GM19240 (cell line): Measurements from ENCODE around the gene ATP2B3.

Experiments
- DNase-seq: peaks from one replicate; pipeline ENCODE4 v3.0.0; 2011; ENCODE audit warnings: low spot score; ENCODE audit not compliant: insufficient read length

The ATP2B3 gene

DNA sequence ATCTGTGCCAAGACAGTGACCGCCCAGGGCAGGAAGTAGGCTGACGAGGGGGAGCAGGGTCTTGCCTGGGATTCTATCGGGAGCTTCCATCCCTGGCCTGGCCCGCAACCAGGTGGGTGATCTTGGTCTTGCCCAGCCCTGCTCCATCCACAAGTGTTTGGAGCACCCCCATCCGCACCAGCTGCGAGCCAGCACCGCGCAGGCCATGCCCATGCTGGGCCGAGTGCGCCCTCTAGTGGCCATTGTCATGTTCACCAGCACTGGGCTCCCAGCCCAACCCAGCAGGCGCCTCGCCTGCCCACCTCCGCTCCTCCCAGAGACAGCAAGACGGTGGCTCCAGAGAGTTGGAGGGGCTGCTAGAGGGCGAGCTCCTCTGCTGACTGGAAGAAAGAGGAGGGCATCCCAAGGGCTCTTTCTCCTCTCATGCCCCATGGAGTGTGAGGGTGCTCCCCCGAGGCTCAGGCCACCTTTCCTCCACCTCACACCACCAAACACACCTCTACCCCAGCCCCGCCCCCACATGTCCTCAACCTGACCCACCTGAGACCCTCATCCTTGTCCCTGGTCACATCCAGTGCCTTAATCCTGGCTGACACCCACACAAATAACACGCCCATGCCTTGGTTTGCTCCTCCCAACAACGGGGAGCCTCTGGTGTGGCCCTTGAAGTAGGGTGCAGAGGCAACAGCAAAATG, 9.8 kb upstream of the ATP2B3 start:
- DNase-seq: peak; percentile 96

GRCh38 chrX:153509592-153509991, 7.8 kb upstream of the ATP2B3 start:
- no peak for DNase-seq

GRCh38 chrX:153510383-153510782, 7.1 kb upstream of the ATP2B3 start:
- DNase-seq: no peak

- no peak for DNase-seq
Observed at GRCh38 chrX:153511784-153512500, 5.5 kb upstream of the ATP2B3 start.

- DNase-seq: no peak
Observed at GRCh38 chrX:153512501-153512893, 4.9 kb upstream of the ATP2B3 start.

GRCh38 chrX:153513265-153513664, 4.2 kb upstream of the ATP2B3 start:
- DNase-seq: no peak

- no peak for DNase-seq
Observed at GRCh38 chrX:153514259-153514658, 3.2 kb upstream of the ATP2B3 start.

DNA sequence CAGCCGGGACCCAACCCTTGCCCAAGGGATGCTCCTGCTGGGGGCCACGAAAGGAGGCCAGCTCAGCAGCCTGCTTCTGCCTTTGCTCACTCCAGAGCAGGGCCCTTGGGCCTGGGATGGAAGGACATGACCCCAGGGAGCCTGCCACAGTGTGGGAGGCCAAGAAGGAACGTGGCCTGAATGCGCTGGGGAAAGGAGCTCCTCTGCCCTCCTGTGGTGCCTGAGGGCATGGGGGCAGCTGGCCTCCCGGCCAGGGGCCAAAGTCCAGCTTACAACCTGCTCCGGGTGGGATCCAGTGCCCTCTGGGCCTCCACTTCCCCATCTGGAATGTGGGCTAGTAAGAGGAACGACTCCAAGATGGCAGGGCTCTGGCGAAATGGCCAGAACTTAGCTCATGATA, 2.0 kb upstream of the ATP2B3 start:
- DNase-seq: no peak

- no peak for DNase-seq
Observed at GRCh38 chrX:153516073-153516472, 1.4 kb upstream of the ATP2B3 start.

DNA sequence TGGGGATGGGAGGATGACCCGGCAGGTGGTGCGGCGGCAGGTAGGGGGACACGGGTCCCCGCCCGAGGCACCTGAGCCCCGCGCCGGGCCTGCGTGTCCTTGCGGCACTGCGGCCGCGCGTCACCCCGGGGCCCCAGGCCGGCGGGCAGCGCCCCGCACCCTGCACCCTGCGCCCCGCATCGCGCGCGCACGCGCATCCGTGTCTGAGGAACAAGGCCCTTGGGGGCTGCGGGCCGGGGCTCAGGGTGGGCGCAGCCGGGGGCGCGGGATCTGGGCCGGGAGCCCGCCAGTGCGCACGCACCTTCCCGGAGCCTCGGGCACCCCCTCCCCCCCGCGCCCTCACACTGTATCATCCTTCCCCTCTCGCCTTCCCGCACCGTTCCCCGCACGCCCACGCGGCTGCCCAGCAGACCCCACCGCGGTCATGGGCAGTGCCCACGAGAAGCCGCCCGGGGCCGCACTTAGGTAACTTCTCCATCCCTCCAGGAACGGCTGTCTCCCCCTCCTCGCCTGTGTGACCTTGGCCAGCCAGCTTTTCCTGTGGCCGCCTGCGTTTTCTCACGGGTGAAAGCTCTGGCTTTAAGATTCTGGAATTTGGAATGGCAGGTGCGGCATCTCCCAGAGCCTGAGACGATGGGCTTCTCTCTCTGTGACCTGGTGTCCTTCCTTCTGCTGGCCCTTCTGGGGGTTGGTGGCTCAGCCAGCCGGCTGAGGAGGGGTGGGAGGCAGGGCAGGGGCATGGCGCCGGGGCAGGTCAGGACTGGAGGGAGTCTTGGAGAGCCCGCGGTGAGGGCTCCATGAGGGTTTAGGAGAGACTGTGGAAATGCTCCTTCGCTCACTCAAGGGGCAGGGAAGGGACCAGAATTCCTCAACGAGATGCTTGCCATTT, 748 bp downstream of the ATP2B3 start:
- no peak for DNase-seq

DNA sequence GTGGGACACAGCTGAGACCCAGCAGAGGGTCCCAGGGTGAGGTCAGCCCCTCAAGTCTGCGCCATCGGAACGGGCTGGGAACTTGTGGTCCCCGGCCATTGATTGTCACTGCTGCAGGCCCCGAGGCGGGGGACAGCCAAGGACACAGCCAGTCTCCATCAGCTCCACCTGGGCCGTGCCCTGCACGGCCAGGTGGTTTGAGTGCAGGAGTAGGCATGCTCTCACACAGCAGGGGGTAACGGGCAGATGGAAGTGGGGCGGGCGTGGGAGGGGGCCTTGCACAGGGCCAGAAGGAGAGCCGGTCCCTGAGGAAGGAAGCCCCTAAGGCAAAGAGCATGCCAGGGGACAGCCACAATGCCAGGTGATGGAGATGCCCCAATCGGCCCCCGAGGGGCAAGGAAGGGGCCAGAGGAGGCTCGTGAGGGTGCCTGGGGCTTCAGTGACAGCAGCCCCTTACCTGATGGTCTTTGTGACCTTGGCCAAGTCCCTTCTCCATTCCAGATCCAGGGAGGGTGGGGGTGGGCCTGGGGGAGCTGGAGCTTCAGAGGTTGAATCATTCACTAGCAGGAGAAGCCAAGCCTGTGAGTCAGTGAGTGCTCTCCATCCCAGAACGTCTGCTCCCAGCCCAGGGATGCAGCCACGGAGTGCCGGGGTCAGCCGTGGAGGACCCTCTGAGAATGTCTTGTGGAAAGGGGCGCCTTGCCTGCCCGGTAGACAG, 2.3 kb downstream of the ATP2B3 start:
- DNase-seq: no peak

DNA sequence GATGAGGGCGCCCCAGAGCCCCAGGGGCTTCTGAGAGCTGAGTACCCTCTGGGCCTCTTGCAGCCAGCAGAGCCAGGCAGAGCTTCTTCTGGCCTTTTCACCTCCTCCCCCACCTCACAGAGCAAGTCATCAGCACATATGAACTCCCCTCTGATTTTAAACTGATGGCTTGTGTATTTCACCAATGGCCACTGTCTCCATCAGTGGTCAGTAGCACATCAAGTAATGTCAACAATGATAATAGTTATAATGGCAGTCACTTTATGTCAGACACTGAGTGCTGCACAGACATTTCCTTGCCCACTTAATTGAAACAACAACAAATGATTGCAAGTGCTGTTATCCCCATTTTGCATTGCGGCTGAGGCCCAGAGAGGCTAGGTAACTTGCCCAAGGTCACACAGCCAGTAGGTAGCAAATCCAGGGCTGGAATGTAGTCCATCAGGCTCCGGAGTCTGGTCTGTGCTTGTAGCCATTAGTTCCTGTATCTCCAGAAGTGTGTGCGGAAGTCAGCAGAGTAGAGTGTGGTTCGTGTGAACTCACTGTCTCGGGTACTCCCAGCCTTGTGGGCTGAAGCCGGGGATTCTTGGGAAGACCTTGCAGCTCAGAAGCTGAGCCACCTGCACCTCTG, 3.0 kb downstream of the ATP2B3 start:
- DNase-seq: no peak

DNA sequence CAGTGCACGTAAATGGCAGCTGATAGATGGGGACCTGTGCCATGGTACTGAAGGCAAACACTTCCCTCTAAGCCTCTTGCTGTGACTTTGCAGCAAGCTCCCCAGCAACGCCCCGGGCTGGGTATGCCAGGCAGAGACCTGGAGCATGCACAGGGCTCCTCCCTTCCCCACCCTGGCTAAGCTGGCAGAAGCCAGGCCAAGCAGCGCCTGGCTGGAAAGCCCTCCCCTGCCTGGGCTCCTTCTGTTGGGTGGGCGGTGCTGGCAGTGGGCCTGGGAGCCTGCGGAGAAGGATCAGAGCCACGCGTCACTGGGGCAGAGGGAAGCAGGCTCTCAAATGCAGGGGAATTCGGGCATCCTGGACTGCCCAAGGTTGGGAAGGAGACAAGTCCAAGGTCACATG, 3.6 kb downstream of the ATP2B3 start:
- DNase-seq: no peak

DNA sequence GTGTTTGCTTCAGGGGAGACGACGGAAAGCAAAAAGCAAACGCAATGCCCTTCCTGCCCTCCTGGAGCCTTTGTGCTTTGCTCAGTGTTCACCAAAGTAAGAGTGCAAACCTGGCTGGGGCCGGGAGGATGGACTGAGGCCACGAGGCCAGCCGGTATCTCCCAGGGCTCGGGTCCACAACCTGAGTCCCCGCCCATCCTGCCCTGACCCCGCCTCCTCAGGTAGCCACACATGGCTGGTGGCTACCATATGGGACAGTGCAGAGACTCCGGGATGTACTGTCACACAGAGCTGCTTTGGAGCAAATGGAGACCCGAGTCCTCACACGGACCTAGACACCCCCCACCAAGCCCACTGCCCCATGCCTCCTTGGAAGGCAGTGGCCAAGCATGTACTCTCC, 4.8 kb downstream of the ATP2B3 start:
- DNase-seq: no peak

DNA sequence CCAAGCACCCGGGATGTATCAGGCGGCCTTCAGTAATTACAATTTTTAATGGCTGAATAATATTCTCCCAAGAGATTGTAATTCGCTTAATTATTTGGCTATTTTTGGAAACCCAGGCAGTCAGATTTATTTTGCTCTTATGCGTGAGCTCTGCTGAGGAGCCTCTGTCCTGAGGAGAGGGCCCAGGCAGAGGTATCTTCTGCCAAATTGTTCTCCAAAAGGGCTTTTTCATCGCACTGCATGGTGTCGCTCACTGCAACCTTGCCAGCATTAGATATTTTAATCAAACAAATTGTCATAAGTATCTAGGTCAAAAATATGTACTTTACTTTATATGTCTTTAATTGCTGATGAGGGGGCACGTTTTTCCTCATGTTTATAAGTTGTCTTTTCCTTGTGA, 5.8 kb downstream of the ATP2B3 start:
- DNase-seq: no peak

DNA sequence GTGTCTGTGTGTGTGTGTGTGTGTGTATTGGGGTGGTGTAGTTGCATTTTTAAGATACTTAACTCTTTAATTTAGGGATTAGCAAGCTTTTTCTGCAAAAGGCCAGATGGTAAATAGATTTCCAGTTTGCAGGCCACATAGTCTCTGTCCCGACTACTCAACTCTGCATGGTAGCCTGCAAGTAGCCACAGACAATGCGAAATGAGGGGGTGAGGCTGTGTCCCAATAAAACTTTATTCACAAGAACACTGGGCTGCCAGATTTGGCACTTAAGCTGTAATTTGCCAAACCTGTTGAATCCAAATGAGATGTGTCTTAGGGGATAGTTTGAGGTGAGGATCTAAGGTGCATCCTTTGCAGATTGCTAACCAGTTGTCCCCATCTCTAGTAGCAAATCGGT, 6.8 kb downstream of the ATP2B3 start:
- DNase-seq: no peak

GRCh38 chrX:153525451-153525850, 8.0 kb downstream of the ATP2B3 start:
- DNase-seq: no peak

GRCh38 chrX:153526042-153526441, 8.6 kb downstream of the ATP2B3 start:
- DNase-seq: no peak

- no peak for DNase-seq
Observed at GRCh38 chrX:153526801-153527200, 9.4 kb downstream of the ATP2B3 start.

- no peak for DNase-seq
Observed at GRCh38 chrX:153527208-153527607, 9.8 kb downstream of the ATP2B3 start.
